PC-9 (cell line): ENCODE data around the gene STK24. TPM values are rescaled to one million over a fixed set of nuclear protein-coding genes. Genes with fewer than 3 reads are reported as not detected.
A peak's percentile ranks its signal among the peaks of the same experiment; 100 is the strongest.

Experiments
- BruUV-seq: library from RNA; stranded (reverse); fragments of 400-500 nt; replicated peaks from 2 replicates; lab custom pipeline; 2021; lab: Mats Ljungman, UMichigan
- CTCF ChIA-PET: fragments of 300-600 bp; sonication (Branson Sonifier 250); formaldehyde crosslinking; loops from one replicate; lab custom pipeline; 2022; ENCODE audit warnings: antibody characterized with exemption; lab: Charles Lee
- POLR2A ChIA-PET: fragments of 300-600 bp; sonication (Branson Sonifier 250); formaldehyde crosslinking; loops from one replicate; lab custom pipeline; 2022; ENCODE audit warnings: antibody characterized with exemption; ENCODE audit not compliant: unreplicated experiment; lab: Charles Lee
- DNase-seq, 2 experiments: peaks; one replicate each; pipeline versions ENCODE4 v3.0.0 to v3.0.0-alpha.2; 2015 to 2022; ENCODE audit warnings: mixed read lengths in 1 of 2
- H2AFZ ChIP-seq: fragments of 200-600 bp; sonication (generic); 2 replicates; pipeline ENCODE4 v1.8.1; 2017; ENCODE audit warnings: antibody characterized with exemption
- H3F3A ChIP-seq: fragments of 200-600 bp; sonication (generic); 2 replicates; pipeline ENCODE4 v1.8.1; 2017; ENCODE audit warnings: antibody characterized with exemption, mild to moderate bottlenecking, low read depth; ENCODE audit not compliant: insufficient read depth
- H3K27ac ChIP-seq: fragments of 200-600 bp; sonication (generic); 2 replicates; pipeline ENCODE4 v1.6.1; 2016; ENCODE audit warnings: mixed run types
- H3K27me3 ChIP-seq: fragments of 200-600 bp; sonication (generic); 2 replicates; pipeline ENCODE4 v1.6.1; 2016; ENCODE audit warnings: low read depth, mixed run types; ENCODE audit not compliant: insufficient read depth
- H3K36me3 ChIP-seq: fragments of 200-600 bp; sonication (generic); 2 replicates; pipeline ENCODE4 v1.6.1; 2016; ENCODE audit warnings: low read depth, mixed run types
- H3K4me1 ChIP-seq: fragments of 200-600 bp; sonication (generic); replicated peaks from 2 replicates; pipeline ENCODE4 v1.6.1; 2016; ENCODE audit warnings: mixed run types; ENCODE audit not compliant: insufficient read depth
- H3K4me2 ChIP-seq: fragments of 200-600 bp; sonication (generic); 2 replicates; pipeline ENCODE4 v1.6.1; 2017; ENCODE audit warnings: mixed run types
- H3K4me3 ChIP-seq: fragments of 200-600 bp; sonication (generic); 2 replicates; pipeline ENCODE4 v1.6.1; 2016; ENCODE audit warnings: mixed run types
- H3K79me2 ChIP-seq: fragments of 200-600 bp; sonication (generic); 2 replicates; pipeline ENCODE4 v1.6.1; 2017; ENCODE audit warnings: low read depth, mixed run types
- H3K9me2 ChIP-seq: fragments of 200-600 bp; sonication (generic); 2 replicates; pipeline ENCODE4 v1.8.1; 2017; ENCODE audit warnings: mild to moderate bottlenecking; ENCODE audit not compliant: insufficient read depth
- H3K9me3 ChIP-seq: fragments of 200-600 bp; sonication (generic); 2 replicates; pipeline ENCODE4 v1.8.1; 2016; ENCODE audit warnings: low read depth; ENCODE audit not compliant: insufficient read depth
- H4K20me1 ChIP-seq: fragments of 200-600 bp; sonication (generic); 2 replicates; pipeline ENCODE4 v1.8.1; 2017; ENCODE audit not compliant: insufficient read depth
- EZH2 ChIP-seq: fragments of 200-600 bp; sonication (generic); IDR thresholded peaks from 2 replicates; pipeline ENCODE4 v1.8.0; 2017; ENCODE audit warnings: antibody characterized with exemption, low read depth
- intact Hi-C: fragments of 100-400 bp; cut with micrococcal nuclease; formaldehyde crosslinking; loops from one replicate; pipeline ENCODE4 v1.10.0; 2022; ENCODE audit not compliant: unreplicated experiment
- total RNA-seq: library from RNA; stranded (reverse); gene quantifications from 2 replicates; pipeline ENCODE4 v1.2.3, GENCODE V29; 2021
- TF ChIP-seq, protein P1 (sequence below): fragments of 200-600 bp; sonication (generic); conservative IDR thresholded peaks from 2 replicates; pipeline ENCODE4 v1.6.1; 2017; ENCODE audit warnings: mixed run types, antibody characterized with exemption, mild to moderate bottlenecking, moderate library complexity

The STK24 gene
- total RNA-seq, 1 experiment from 2014 or later = 134 TPM

- Histone ChIP-seq H4K20me1 (no peaks in the 10 kb centered on the region; the same call in none of the 2 replicates), H3K27ac (peak overlapping the region; percentile 30; the same call in 1 of the 2 replicates), H3K9me2 (no peaks in the 10 kb centered on the region), H3F3A (peaks cover 36% of the 10 kb centered on the region), H2AFZ (no peak overlapping the region), H3K79me2 (peaks cover 93% of the 10 kb centered on the region), H3K4me3 (no peak overlapping the region), H3K4me1 (peaks cover 7% of the 10 kb centered on the region; the same call in 1 of the 2 replicates), H3K9me3 (no peaks in the 10 kb centered on the region), H3K36me3 (peaks cover 11% of the 10 kb centered on the region; the same call in 1 of the 2 replicates), H3K4me2 (no peak overlapping the region), H3K27me3 (no peaks in the 10 kb centered on the region)
- POLR2A ChIA-PET = no interaction called here
- no peak for DNase-seq
- TF ChIP-seq, protein P1, sequence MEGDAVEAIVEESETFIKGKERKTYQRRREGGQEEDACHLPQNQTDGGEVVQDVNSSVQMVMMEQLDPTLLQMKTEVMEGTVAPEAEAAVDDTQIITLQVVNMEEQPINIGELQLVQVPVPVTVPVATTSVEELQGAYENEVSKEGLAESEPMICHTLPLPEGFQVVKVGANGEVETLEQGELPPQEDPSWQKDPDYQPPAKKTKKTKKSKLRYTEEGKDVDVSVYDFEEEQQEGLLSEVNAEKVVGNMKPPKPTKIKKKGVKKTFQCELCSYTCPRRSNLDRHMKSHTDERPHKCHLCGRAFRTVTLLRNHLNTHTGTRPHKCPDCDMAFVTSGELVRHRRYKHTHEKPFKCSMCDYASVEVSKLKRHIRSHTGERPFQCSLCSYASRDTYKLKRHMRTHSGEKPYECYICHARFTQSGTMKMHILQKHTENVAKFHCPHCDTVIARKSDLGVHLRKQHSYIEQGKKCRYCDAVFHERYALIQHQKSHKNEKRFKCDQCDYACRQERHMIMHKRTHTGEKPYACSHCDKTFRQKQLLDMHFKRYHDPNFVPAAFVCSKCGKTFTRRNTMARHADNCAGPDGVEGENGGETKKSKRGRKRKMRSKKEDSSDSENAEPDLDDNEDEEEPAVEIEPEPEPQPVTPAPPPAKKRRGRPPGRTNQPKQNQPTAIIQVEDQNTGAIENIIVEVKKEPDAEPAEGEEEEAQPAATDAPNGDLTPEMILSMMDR = no peak
- no peak for TF ChIP-seq EZH2
- CTCF ChIA-PET = no interaction called here
- BruUV-seq = no TSS peak
- intact Hi-C loops = no loop called here
These were observed 80.5 kb downstream of the STK24 start for GRCh38 chr13:98496479-98496791.

GRCh38 chr13:98495627-98496478, 81.1 kb downstream of the STK24 start:
- Histone ChIP-seq H3K36me3 (peaks cover 11% of the 10 kb centered on the region), H2AFZ (no peak overlapping the region), H4K20me1 (no peaks in the 10 kb centered on the region; the same call in none of the 2 replicates), H3K9me3 (no peaks in the 10 kb centered on the region), H3K9me2 (no peaks in the 10 kb centered on the region), H3K79me2 (peaks cover 93% of the 10 kb centered on the region), H3F3A (peaks cover 33% of the 10 kb centered on the region), H3K27ac (peak overlapping the region; percentile 30; the same call in 1 of the 2 replicates), H3K4me3 (no peak overlapping the region), H3K4me2 (no peak overlapping the region), H3K4me1 (peaks cover 7% of the 10 kb centered on the region; the same call in 1 of the 2 replicates), H3K27me3 (no peaks in the 10 kb centered on the region)
- intact Hi-C loops = no loop called here
- ChIA-PET POLR2A (no interaction called here), CTCF (no interaction called here)
- DNase-seq = no peak
- BruUV-seq = no TSS peak
- TF ChIP-seq, protein P1 = no peak
- no peak for TF ChIP-seq EZH2

DNA sequence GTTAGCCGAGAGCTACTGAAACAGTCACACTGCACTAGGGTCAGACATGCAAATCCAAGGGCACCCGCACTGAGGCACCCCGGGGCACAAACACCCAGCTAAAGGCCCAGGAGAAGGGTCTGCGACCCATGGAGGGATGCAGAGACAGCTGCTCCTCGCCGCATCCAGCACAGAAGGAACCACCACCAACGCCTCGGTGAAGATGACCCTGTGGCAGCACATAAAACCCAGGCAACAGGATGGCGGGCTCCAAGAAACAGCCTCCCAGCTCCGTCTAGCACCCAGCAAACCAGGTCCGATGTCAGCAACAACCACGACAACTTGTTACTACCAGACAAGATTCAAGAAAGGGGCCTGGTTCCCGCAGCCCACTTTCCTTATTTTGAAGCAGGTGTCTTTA, 82.1 kb downstream of the STK24 start:
- Histone ChIP-seq H3K4me3 (no peak overlapping the region), H3K27ac (peak overlapping the region; percentile 30; the same call in 1 of the 2 replicates), H3F3A (peaks cover 33% of the 10 kb centered on the region), H3K4me2 (no peak overlapping the region), H3K9me3 (no peaks in the 10 kb centered on the region), H4K20me1 (no peaks in the 10 kb centered on the region; the same call in none of the 2 replicates), H3K4me1 (peaks cover 13% of the 10 kb centered on the region; the same call in 1 of the 2 replicates), H3K9me2 (no peaks in the 10 kb centered on the region), H3K36me3 (peaks cover 11% of the 10 kb centered on the region), H3K79me2 (peaks cover 93% of the 10 kb centered on the region), H2AFZ (no peak overlapping the region), H3K27me3 (no peaks in the 10 kb centered on the region)
- ChIA-PET POLR2A (no interaction called here), CTCF (interaction anchor here (0.6 kb wide), 2 partner anchors 11 to 158 kb away, joined by 3 to 6 read pairs; no protein-coding TSS in a partner anchor)
- DNase-seq = no peak
- intact Hi-C loops = no loop called here
- BruUV-seq = no TSS peak
- TF ChIP-seq, protein P1 = no peak
- TF ChIP-seq EZH2 = no peak
